GM19395 (cell line): Measurements from ENCODE around the gene RNF148.

Experiments
- ATAC-seq: cut with Tn5 transposase; IDR thresholded peaks from one replicate; pipeline ENCODE4 v1.9.1; 2021; ENCODE audit warnings: mild to moderate bottlenecking, moderate library complexity; ENCODE audit not compliant: unreplicated experiment

RNF148 gene, protein sequence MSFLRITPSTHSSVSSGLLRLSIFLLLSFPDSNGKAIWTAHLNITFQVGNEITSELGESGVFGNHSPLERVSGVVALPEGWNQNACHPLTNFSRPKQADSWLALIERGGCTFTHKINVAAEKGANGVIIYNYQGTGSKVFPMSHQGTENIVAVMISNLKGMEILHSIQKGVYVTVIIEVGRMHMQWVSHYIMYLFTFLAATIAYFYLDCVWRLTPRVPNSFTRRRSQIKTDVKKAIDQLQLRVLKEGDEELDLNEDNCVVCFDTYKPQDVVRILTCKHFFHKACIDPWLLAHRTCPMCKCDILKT

DNA sequence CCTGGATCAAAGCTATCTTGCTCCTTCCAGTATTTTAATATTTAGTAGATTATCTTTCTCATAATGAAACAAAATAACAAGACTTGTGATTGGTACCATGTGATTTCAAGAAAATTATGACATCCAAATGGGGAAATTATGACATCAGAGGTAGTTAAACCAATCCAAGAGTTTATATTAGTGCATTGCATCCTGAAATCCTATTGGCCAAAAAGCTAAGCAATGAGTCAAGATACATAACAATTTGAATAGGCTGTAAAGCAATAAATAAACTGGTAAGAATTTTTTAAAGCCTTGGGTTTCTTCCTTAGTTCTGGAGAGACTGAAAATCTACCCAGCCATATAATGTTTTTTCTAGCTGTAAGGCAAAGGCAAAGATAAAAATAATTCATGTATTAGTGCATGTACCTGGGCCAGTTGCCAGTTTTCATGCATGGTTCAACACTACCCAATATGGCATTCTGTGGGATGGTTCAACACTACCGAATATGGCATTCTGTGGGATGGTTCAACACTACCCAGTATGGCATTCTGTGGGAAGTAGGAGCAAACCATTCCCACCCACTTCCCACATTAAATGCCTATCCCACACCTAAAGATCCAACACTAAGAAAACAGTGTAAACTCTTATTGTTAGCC lies at the start of gene RNF148:
TSS of gene RNF148 (minus strand) at position 51 of the 639 bp plus-strand sequence. CDS start 172 bp downstream, outside the sequence.
- ATAC-seq: no peak

GRCh38 chr7:122750389-122750788 lies 47.7 kb upstream of the RNF148 start:
- ATAC-seq: no peak

- no peak for ATAC-seq
Observed at GRCh38 chr7:122748195-122748594, 45.5 kb upstream of the RNF148 start.

GRCh38 chr7:122746948-122747347 lies 44.2 kb upstream of the RNF148 start:
- no peak for ATAC-seq

- no peak for ATAC-seq
Observed at GRCh38 chr7:122743211-122743610, 40.5 kb upstream of the RNF148 start.

GRCh38 chr7:122738947-122739346 lies 36.2 kb upstream of the RNF148 start:
- no peak for ATAC-seq

- ATAC-seq: no peak
Observed at GRCh38 chr7:122736183-122736582, 33.5 kb upstream of the RNF148 start.

GRCh38 chr7:122727759-122728158 lies 25.0 kb upstream of the RNF148 start:
- no peak for ATAC-seq

DNA sequence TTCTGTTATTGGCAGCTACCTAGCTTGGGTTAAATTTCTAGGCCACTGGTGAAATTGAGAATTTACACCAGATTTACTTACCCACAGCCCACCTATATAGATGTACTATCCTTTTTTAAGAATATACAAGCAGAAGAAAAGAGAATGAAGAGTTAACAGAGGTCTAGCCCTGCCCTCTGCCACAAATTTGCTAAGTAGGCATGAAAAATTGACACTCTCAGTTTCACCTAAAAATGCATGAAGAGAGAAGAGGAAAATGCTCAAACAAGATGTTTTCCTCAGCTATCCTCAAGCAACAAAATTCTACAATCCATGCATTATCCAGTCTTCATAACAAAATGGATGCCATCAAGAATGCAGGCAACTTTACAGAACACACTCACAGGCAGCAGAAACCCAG lies 24.6 kb upstream of the RNF148 start:
- no peak for ATAC-seq

DNA sequence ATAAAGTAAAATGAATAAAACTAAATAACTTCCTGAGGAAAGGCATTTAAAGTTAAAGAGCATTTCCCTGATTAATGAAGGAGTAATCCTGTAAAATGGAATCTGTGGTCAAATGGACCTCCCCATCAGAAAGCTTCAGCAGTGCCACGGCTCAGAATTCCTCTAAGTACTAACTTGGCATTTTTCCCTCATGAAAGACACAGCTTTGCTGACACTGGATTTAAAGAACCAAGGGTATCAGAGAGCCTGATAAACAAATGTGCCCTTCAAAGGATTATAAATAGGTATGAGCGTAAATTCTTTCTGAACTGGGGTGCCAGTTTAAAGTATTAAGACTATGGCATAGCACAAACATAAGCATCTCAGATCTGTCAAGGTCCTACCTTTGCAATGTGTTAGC lies 24.2 kb upstream of the RNF148 start:
- ATAC-seq: no peak

- no peak for ATAC-seq
Observed at GRCh38 chr7:122724366-122724765, 21.6 kb upstream of the RNF148 start.

DNA sequence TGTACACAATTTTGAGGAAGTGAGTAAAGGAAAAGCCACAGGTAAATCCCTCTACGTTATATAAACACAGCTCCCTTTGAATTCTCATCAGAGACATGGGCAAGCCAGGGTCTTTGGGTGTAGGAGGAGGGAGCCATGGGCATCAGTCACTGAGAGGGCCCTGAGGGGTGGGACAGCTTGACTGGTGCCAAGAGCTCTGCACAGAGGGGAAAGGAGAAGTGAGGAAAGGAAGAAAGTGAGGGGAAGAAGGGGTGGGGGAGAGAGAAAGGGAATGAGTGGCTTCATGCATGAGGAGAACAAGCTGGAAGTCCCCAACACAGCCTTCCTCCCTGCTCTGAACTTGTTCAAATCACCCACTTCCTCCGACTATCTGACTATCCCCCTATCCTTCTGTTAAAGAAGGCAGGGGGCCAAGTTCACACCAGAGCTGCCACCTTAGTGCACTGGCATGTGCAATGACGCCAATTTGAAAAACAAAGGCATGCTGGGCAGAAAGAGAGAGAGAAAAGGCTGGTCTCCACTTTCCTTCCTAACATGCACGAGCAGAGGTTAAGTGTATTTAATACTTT lies 16.4 kb upstream of the RNF148 start:
- ATAC-seq: no peak

- ATAC-seq: no peak
Observed at GRCh38 chr7:122717356-122718089, 14.8 kb upstream of the RNF148 start.

- ATAC-seq: no peak
Observed at GRCh38 chr7:122715183-122715582, 12.5 kb upstream of the RNF148 start.

DNA sequence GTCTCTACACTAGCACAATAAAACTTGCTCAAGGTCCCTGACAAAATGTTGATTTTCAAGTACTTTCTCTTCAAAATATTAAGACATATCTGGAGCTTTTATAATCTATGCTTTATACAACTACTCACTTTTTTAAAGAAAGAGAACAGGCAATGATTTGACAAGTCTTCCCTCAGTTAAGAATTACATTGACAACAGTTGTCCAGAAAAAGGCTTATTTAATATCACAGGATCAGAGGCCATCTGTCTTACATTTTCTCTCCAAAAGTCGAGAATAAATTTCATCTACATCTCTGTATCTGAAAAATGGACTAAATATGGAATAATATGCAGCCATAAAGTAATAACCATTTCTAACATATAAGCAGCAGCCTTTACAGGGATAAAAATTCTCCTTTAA lies 8.2 kb upstream of the RNF148 start:
- no peak for ATAC-seq

DNA sequence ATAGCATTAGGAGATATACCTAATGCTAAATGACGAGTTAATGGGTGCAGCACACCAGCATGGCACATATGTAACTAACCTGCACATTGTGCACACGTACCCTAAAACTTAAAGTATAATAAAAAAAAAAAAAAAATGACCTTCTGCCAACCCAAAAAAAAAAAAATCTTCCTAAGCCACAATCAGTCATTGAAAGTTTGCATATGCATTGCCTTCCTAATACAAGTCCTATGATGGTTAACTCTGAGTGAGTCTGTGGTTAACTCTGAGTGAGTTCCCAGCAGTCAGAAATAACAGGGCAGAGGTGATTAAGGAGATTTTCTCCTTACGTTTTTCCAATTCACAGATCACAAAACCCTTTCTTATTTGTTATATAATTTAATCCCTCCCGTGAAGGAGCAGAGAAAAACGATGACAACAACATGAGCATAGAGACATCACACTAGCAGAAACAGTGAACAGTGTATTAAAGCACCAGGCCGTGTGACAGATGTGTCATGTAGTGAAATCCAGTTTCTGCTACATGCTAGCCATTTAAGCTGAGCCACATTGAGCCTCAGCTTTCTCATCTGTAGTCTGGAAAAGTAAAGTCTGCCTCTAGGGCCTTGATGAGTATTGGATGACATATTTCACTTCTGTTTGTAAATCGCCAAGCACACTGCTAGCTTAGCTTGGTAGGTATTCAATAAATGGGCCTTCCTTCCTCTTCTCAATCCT lies 7.4 kb upstream of the RNF148 start:
- ATAC-seq: no peak

GRCh38 chr7:122706836-122707235 lies 4.1 kb upstream of the RNF148 start:
- no peak for ATAC-seq

DNA sequence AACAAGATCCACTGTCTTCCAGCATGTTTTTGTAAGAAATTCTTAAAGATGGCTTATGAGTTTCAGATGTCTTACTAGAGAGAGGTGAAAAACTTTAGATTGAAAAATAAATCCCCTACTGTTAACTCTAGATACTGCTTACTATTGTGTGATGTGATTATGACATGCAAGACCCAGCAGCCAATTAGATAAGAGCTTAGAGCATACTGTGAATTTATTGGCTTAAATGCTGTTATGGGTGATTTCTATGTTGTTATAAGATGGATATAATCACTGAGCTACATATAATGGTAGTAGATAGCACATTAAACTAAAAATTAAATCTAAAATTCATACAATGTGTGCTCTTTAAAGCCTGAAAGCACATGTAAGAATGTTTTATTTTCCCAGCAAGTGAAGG lies 3.7 kb downstream of the RNF148 start, which contains the start of gene RNF133:
TSS of gene RNF133 (minus strand) at position 101 of the 400 bp plus-strand sequence. CDS start 199 bp downstream, outside the sequence.
- no peak for ATAC-seq

DNA sequence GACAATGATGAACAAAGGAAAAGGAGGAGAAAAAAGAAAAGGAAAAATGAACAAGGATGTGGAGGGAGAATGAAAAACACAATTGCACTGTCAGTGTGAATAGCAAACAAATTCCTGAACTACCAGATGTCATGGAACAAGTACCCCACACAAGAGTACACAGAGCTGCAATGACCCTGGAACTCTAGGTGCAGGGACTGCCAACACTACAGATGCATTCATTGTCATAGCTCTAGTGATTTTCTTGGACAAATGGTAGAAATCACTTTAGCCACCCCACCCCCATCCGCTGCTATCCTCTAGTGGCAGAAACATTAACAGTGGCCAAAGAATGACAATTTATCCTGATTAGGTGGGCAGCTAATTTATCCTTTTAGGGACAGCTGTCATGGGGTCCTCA lies 6.9 kb downstream of the RNF148 start:
- ATAC-seq: no peak

GRCh38 chr7:122694697-122695096 lies 8.0 kb downstream of the RNF148 start:
- no peak for ATAC-seq

- ATAC-seq: no peak
Observed at GRCh38 chr7:122692769-122693309, 9.9 kb downstream of the RNF148 start.
